SK-N-SH treated with all-trans-retinoic acid at 6 μM for 48 hours (cell line): Measurements from ENCODE around the gene GRIA1.

Experiments used
- CSDC2 ChIP-seq: fragments of 250-450 bp; sonication (Bioruptor Pico); IDR thresholded peaks from 2 replicates; pipeline ENCODE4 v1.5.0; 2020; ENCODE audit warnings: mild to moderate bottlenecking, moderate library complexity
- GLIS3 ChIP-seq: fragments of 250-450 bp; sonication (Bioruptor Pico); IDR thresholded peaks from 2 replicates; pipeline ENCODE4 v1.5.0; 2020; ENCODE audit warnings: mild to moderate bottlenecking, moderate library complexity
- PATZ1 ChIP-seq: fragments of 250-450 bp; sonication (Bioruptor Pico); IDR thresholded peaks from 2 replicates; pipeline ENCODE4 v1.8.0; 2020; ENCODE audit warnings: mild to moderate bottlenecking, moderate library complexity, borderline replicate concordance
- PPARA ChIP-seq: fragments of 250-450 bp; sonication (Bioruptor Pico); IDR thresholded peaks from 2 replicates; pipeline ENCODE4 v1.5.0; 2020; ENCODE audit warnings: mild to moderate bottlenecking, borderline replicate concordance
- ZFP3 ChIP-seq: fragments of 250-450 bp; sonication (Bioruptor Pico); IDR thresholded peaks from 2 replicates; pipeline ENCODE4 v1.5.0; 2020; ENCODE audit warnings: mild to moderate bottlenecking, moderate library complexity
- ZFP30 ChIP-seq: fragments of 450-650 bp; formaldehyde crosslinking; IDR thresholded peaks from 2 replicates; pipeline ENCODE4 v1.5.0; 2022; ENCODE audit warnings: mild to moderate bottlenecking, moderate library complexity
- ZNF8 ChIP-seq: fragments of 450-650 bp; formaldehyde crosslinking; IDR thresholded peaks from 2 replicates; pipeline ENCODE4 v1.5.0; 2020; ENCODE audit warnings: mild to moderate bottlenecking, moderate library complexity

- TF ChIP-seq ZFP30 (no peak), ZNF8 (CRISPR knock-in tag) (no peak), PATZ1 (CRISPR knock-in tag) (no peak), PPARA (CRISPR knock-in tag) (no peak), ZFP3 (CRISPR knock-in tag) (no peak), GLIS3 (CRISPR knock-in tag) (no peak), CSDC2 (CRISPR knock-in tag) (no peak)
Measured at GRCh38 chr5:153605386-153605785, 114.9 kb downstream of the GRIA1 start.
